GM12875 (cell line): ENCODE results near the gene CNOT2.

Source experiments
- H3K4me3 ChIP-seq: one replicate; pipeline ENCODE4 v1.5.1; 2011; ENCODE audit warnings: low read depth, low read length, control low read depth
- CTCF ChIP-seq: IDR thresholded peaks from 2 replicates; pipeline ENCODE4 v1.5.1; 2011; ENCODE audit warnings: low read depth, mild to moderate bottlenecking, control low read depth, inconsistent platforms, low read length, moderate library complexity, borderline replicate concordance; ENCODE audit not compliant: insufficient read depth

Gene CNOT2

GRCh38 chr12:70271025-70271424, 27.8 kb downstream of the CNOT2 start:
- H3K4me3 ChIP-seq: no peak overlapping the region
- no peak for TF ChIP-seq CTCF

GRCh38 chr12:70272510-70272909, 29.3 kb downstream of the CNOT2 start:
- H3K4me3 ChIP-seq: no peak overlapping the region
- no peak for TF ChIP-seq CTCF

- H3K4me3 ChIP-seq: no peak overlapping the region
- no peak for TF ChIP-seq CTCF
These were observed 31.8 kb downstream of the CNOT2 start for GRCh38 chr12:70275045-70275444.

- TF ChIP-seq CTCF: no peak
These were observed 34.7 kb downstream of the CNOT2 start for GRCh38 chr12:70277973-70278372.

GRCh38 chr12:70278945-70279344, 35.7 kb downstream of the CNOT2 start:
- no peak overlapping the region for H3K4me3 ChIP-seq
- no peak for TF ChIP-seq CTCF

More at GRCh38 chr12:70277973-70278372, 34.7 kb downstream of the CNOT2 start:
- no peak overlapping the region for H3K4me3 ChIP-seq

GRCh38 chr12:70283232-70283631, 40.0 kb downstream of the CNOT2 start:
- TF ChIP-seq CTCF: no peak
- H3K4me3 ChIP-seq: no peak overlapping the region

- no peak for TF ChIP-seq CTCF
- no peak overlapping the region for H3K4me3 ChIP-seq
These were observed 45.6 kb downstream of the CNOT2 start for GRCh38 chr12:70288817-70289216.
